K562 (cell line): ENCODE results near the gene PA2G4. TPM values are rescaled to one million over a fixed set of nuclear protein-coding genes. Genes with fewer than 3 reads are reported as not detected.
A peak's percentile ranks its signal among the peaks of the same experiment; 100 is the strongest.

ENCODE experiments used
- ESRRB ChIP-seq: fragments of 250-450 bp; sonication (Bioruptor Pico); IDR thresholded peaks from 2 replicates; pipeline ENCODE4 v1.5.0; 2020; ENCODE audit warnings: mild to moderate bottlenecking, moderate library complexity, borderline replicate concordance
- ETS2 ChIP-seq: IDR thresholded peaks from 2 replicates; pipeline ENCODE4 v1.6.1; 2016; ENCODE audit warnings: borderline replicate concordance, missing genetic modification characterization, mild to moderate bottlenecking, moderate library complexity, missing compliant biosample characterization; ENCODE audit not compliant: poor library complexity, severe bottlenecking
- FOXM1 ChIP-seq, 2 experiments: fragments of 450-650 bp in 1 of 2; sonication (generic) in 1 of 2; formaldehyde crosslinking in 1 of 2; IDR thresholded peaks; 2 replicates each; pipeline versions ENCODE4 v1.6.1 to v1.9.0; 2017 to 2022; ENCODE audit warnings: low read depth in 2 of 2, mild to moderate bottlenecking in 2 of 2, missing genetic modification reagents in 1 of 2, moderate library complexity in 1 of 2
- KDM1A ChIP-seq, 2 experiments: fragments of 450-650 bp; IDR thresholded peaks; 2 replicates each; pipeline ENCODE4 v1.6.1; 2016; ENCODE audit warnings: mild to moderate bottlenecking in 2 of 2
- KLF16 ChIP-seq: IDR thresholded peaks from 2 replicates; pipeline ENCODE4 v1.6.1; 2016; ENCODE audit warnings: antibody characterized with exemption
- NONO ChIP-seq, 2 experiments: fragments of 200-400 bp in 1 of 2; fragments of 450-650 bp in 1 of 2; formaldehyde crosslinking in 1 of 2; IDR thresholded peaks; 2 replicates each; pipeline ENCODE4 v1.6.1; 2017; ENCODE audit warnings: low read depth in 2 of 2, mild to moderate bottlenecking in 2 of 2, moderate library complexity in 2 of 2, low read length in 1 of 2
- NR0B1 ChIP-seq: fragments of 450-650 bp; IDR thresholded peaks from one replicate; pipeline ENCODE4 v1.6.1; 2018; ENCODE audit warnings: mild to moderate bottlenecking, moderate library complexity; ENCODE audit not compliant: partially characterized antibody
- SIN3B ChIP-seq: fragments of 450-650 bp; IDR thresholded peaks from 2 replicates; pipeline ENCODE4 v1.6.1; 2017; ENCODE audit warnings: low read depth, mild to moderate bottlenecking, moderate library complexity
- SREBF1 ChIP-seq: fragments of 150-350 bp; IDR thresholded peaks from 2 replicates; pipeline ENCODE4 v1.6.1; 2014; ENCODE audit warnings: antibody characterized with exemption, low read depth, low read length, borderline replicate concordance
- THRA ChIP-seq: fragments of 450-650 bp; IDR thresholded peaks from 2 replicates; pipeline ENCODE4 v1.6.1; 2017; ENCODE audit warnings: mild to moderate bottlenecking, moderate library complexity
- ZFP30 ChIP-seq: fragments of 250-450 bp; sonication (Bioruptor Pico); IDR thresholded peaks from 2 replicates; pipeline ENCODE4 v1.8.0; 2022; ENCODE audit warnings: moderate library complexity, mild to moderate bottlenecking, inconsistent platforms, borderline replicate concordance
- ZNF263 ChIP-seq: sonication (generic); formaldehyde crosslinking; IDR thresholded peaks from 2 replicates; pipeline ENCODE4 v1.8.0; 2022; ENCODE audit warnings: mild to moderate bottlenecking, missing genetic modification reagents, borderline replicate concordance
- ZNF551 ChIP-seq: fragments of 250-450 bp; sonication (Bioruptor Pico); IDR thresholded peaks from 2 replicates; pipeline ENCODE4 v1.5.0; 2021; ENCODE audit warnings: mild to moderate bottlenecking, moderate library complexity
- ZNF668 ChIP-seq: fragments of 250-450 bp; sonication (Bioruptor Pico); IDR thresholded peaks from 2 replicates; pipeline ENCODE4 v1.8.0; 2022; ENCODE audit warnings: mild to moderate bottlenecking, inconsistent platforms
- polyA plus RNA-seq, 8 experiments: library from polyadenylated mRNA; depleted of rRNA in 4 of 8; stranded (reverse) in 5 of 8; unstranded in 3 of 8; fragments of >200 nt; fragmentation: Nextera tagmentation in 2 of 8; fragmentation: Illumina TruSeq in 1 of 8; extraction: Ambion mirVana in 2 of 8; extraction: Trizol in 1 of 8; gene quantifications; 2 replicates each; pipeline versions ENCODE4 v1.2.1 to v1.2.3, GENCODE V29; 2011 to 2014; ENCODE audit warnings: inconsistent platforms in 1 of 8, missing spikeins in 1 of 8
- total RNA-seq, 7 experiments: library from RNA; depleted of rRNA in 6 of 7; stranded (reverse); fragments of >200 nt in 6 of 7; fragmentation: Illumina TruSeq in 2 of 7; extraction: Trizol in 2 of 7; gene quantifications; 2 replicates each; pipeline versions ENCODE4 v1.2.1 to v1.2.3, GENCODE V29; 2011 to 2021; ENCODE audit warnings: low replicate concordance in 1 of 7
- TF ChIP-seq, protein P1 (sequence below): sonication (generic); IDR thresholded peaks from 2 replicates; pipeline ENCODE4 v1.6.1; 2016
- TF ChIP-seq, protein P2 (sequence below): fragments of 450-650 bp; IDR thresholded peaks from 2 replicates; pipeline ENCODE4 v1.6.1; 2018; ENCODE audit warnings: mild to moderate bottlenecking, low read depth; ENCODE audit not compliant: partially characterized antibody
- TF ChIP-seq, protein P3 (sequence below), 2 experiments: fragments of 450-650 bp; conservative IDR thresholded peaks; 2 replicates each; pipeline ENCODE4 v1.6.1; 2017; ENCODE audit warnings: mild to moderate bottlenecking in 2 of 2, moderate library complexity in 2 of 2

PA2G4 gene
- total and polyA plus RNA-seq, 9 of the 15 experiments (the other 6 are each of a cell fraction or from before 2014, with no cell fraction given): 230 to 925 (median 638) TPM

- TF ChIP-seq, protein P1, sequence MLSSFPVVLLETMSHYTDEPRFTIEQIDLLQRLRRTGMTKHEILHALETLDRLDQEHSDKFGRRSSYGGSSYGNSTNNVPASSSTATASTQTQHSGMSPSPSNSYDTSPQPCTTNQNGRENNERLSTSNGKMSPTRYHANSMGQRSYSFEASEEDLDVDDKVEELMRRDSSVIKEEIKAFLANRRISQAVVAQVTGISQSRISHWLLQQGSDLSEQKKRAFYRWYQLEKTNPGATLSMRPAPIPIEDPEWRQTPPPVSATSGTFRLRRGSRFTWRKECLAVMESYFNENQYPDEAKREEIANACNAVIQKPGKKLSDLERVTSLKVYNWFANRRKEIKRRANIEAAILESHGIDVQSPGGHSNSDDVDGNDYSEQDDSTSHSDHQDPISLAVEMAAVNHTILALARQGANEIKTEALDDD: peak; percentile 75; the same call in 1 of the 2 replicates
- no peak for TF ChIP-seq ZNF668 (CRISPR knock-in tag)
- no peak for TF ChIP-seq ZNF263 (CRISPR knock-in tag)
- TF ChIP-seq NONO (IDR thresholded peaks at IDR 0.05; ENCODE audit: low read depth in 2 of 2, low read length in 1 of 2): no peak
- TF ChIP-seq SREBF1: no peak
- TF ChIP-seq ETS2 (tag): no peak
- TF ChIP-seq SIN3B: no peak
- no peak for TF ChIP-seq ESRRB
- no peak for TF ChIP-seq KDM1A (IDR thresholded peaks at IDR 0.05)
- TF ChIP-seq NR0B1: no peak
- TF ChIP-seq THRA: no peak
- no peak for TF ChIP-seq ZNF551 (CRISPR knock-in tag)
- TF ChIP-seq, protein P2, sequence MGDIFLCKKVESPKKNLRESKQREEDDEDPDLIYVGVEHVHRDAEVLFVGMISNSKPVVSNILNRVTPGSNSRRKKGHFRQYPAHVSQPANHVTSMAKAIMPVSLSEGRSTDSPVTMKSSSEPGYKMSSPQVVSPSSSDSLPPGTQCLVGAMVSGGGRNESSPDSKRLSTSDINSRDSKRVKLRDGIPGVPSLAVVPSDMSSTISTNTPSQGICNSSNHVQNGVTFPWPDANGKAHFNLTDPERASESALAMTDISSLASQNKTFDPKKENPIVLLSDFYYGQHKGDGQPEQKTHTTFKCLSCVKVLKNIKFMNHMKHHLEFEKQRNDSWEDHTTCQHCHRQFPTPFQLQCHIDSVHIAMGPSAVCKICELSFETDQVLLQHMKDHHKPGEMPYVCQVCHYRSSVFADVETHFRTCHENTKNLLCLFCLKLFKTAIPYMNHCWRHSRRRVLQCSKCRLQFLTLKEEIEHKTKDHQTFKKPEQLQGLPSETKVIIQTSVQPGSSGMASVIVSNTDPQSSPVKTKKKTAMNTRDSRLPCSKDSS: no peak
- TF ChIP-seq, protein P3, sequence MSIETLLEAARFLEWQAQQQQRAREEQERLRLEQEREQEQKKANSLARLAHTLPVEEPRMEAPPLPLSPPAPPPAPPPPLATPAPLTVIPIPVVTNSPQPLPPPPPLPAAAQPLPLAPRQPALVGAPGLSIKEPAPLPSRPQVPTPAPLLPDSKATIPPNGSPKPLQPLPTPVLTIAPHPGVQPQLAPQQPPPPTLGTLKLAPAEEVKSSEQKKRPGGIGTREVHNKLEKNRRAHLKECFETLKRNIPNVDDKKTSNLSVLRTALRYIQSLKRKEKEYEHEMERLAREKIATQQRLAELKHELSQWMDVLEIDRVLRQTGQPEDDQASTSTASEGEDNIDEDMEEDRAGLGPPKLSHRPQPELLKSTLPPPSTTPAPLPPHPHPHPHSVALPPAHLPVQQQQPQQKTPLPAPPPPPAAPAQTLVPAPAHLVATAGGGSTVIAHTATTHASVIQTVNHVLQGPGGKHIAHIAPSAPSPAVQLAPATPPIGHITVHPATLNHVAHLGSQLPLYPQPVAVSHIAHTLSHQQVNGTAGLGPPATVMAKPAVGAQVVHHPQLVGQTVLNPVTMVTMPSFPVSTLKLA (conservative IDR thresholded peaks at IDR 0.05): peak; percentile 93 to 95
- no peak for TF ChIP-seq KLF16
- TF ChIP-seq ZFP30 (CRISPR knock-in tag): no peak
- no peak for TF ChIP-seq FOXM1 (IDR thresholded peaks at IDR 0.05; ENCODE audit: low read depth)
- peak; percentile 86; the same call in 1 of the 2 replicates for TF ChIP-seq FOXM1 (CRISPR knock-in tag; IDR thresholded peaks at IDR 0.05; ENCODE audit: low read depth)
Observed at GRCh38 chr12:56104109-56104814, at the start of gene PA2G4 (continued).
